HTR-8/SVneo (cell line): ENCODE data around the gene TMEM95.
A peak's percentile ranks its signal among the peaks of the same experiment; 100 is the strongest.

ENCODE experiments used
- DNase-seq: peaks from one replicate; pipeline ENCODE4 v3.0.0; 2011; ENCODE audit warnings: low spot score, mixed read lengths; ENCODE audit not compliant: insufficient read length
- FAIRE-seq: peaks from 2 replicates; lab custom pipeline; 2011; peaks lifted over from hg19 to GRCh38; lab: Jason Lieb, UNC

TMEM95 gene, protein sequence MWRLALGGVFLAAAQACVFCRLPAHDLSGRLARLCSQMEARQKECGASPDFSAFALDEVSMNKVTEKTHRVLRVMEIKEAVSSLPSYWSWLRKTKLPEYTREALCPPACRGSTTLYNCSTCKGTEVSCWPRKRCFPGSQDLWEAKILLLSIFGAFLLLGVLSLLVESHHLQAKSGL

GRCh38 chr17:7355053-7355452 lies at the start of gene TMEM95:
TMEM95 (plus strand) TSS chr17:7355156; CDS start chr17:7355205, 49 bp downstream.
- no peak for DNase-seq
- FAIRE-seq, result no peak

DNA sequence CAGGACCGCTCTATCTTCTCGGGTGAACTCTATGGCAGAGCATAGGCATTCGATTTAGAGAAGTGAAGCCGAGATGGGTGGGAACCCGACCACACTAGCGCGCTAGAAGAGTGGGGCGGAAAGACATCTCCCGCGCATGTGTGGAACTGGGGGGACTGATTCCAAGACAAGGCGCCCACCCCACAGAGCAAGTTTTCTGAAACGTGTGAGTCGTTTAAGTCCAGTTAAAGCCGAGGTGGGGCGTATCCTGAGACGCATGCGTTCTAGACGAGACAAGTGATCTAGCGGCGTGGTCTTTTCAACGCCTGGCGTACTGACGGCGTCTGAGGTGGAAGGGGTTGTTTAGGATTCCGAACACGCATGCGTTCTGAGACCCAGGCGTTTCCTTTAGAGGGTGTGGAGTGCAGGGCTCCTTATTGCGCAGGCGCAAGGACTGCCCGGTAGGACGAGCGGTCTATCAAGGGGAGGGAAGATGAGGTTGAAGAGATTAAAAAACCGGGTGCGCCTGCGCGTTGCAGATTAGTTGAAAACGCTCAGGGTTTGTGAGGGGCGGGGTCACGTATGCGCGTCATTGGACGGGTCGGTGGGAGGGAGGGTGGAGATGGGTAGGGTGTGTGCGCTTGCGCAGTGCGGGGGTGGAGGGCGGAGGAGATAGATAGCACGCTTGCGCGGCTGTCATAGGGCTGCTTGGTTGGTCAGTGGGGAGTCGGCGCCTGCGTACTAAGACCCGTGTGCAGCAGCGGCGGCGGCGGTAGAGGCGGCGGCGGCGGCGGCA lies 47.9 kb upstream of the TMEM95 start, which contains the start of gene EIF5A:
TSS of gene EIF5A (plus strand) at position 718 of the 775 bp plus-strand sequence. CDS start 2,008 bp downstream, outside the sequence.
- FAIRE-seq, result peak; percentile 99
- peak; percentile 99 for DNase-seq

- FAIRE-seq (peak; percentile 36), DNase-seq (no peak)
These were observed 47.0 kb upstream of the TMEM95 start for GRCh38 chr17:7307686-7308624.

DNA sequence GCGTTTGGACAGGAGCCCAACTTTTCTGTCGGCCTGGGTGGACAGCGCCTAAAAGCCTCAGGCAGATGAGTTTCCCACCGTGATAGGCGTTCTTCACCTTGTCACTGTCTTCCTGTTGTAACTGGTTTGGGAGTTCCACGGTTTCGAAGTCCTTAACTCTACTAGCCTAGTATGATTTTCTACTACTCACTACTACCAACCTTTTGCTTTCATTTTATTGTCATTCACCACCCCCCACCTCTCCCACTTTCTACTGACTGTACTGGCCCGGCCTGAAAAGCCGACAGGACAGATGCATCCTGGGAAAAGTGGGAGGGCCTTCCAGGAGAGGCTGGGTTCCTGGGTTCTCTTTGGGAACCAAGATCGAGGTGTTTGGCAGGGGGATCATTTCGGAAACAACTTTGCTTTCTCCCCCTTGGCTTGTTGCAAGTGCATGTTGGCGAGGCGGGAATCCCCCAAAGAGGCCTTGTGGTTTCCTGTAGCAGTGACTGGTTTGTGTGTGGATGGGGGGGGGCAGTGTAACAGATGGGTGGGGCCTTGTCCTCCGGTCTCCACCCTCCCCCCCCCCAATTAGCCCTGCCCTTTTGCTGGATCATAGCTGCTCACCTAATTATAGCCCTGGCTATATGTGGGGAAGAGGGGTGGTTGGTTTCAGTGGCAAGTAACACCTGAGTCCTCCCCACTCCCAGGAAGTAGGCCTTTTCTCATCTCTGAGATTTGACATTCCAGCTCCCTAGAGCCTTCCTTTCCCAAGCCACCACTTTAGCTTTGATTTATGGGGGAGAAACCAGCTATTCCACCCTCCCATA lies 46.1 kb upstream of the TMEM95 start:
- DNase-seq, result peak; percentile 91
- FAIRE-seq, result no peak

- FAIRE-seq (no peak), DNase-seq (no peak)
These were observed 45.3 kb upstream of the TMEM95 start for GRCh38 chr17:7309628-7310027.

DNA sequence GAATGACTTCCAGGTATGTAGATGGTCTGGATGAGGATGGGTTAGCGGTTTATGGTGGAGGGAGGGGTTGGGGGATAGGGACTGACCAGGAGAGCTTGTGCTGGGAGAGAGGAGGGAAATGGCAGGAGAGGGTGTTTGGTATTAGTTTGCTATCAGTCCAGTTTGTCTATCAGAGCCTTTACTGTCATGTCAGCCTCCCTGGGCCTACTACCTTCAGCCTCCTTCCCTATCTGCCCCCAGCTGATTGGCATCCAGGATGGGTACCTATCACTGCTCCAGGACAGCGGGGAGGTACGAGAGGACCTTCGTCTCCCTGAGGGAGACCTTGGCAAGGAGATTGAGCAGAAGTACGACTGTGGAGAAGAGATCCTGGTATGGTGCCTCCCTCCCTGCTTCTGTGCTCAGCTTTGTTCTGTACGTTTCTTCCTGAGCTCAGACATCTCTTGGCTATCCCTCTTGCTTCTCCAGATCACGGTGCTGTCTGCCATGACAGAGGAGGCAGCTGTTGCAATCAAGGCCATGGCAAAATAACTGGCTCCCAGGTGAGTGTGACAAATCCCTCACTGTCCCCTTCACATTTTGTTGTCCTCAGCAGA lies 43.7 kb upstream of the TMEM95 start:
- no peak for DNase-seq
- FAIRE-seq, result no peak

DNA sequence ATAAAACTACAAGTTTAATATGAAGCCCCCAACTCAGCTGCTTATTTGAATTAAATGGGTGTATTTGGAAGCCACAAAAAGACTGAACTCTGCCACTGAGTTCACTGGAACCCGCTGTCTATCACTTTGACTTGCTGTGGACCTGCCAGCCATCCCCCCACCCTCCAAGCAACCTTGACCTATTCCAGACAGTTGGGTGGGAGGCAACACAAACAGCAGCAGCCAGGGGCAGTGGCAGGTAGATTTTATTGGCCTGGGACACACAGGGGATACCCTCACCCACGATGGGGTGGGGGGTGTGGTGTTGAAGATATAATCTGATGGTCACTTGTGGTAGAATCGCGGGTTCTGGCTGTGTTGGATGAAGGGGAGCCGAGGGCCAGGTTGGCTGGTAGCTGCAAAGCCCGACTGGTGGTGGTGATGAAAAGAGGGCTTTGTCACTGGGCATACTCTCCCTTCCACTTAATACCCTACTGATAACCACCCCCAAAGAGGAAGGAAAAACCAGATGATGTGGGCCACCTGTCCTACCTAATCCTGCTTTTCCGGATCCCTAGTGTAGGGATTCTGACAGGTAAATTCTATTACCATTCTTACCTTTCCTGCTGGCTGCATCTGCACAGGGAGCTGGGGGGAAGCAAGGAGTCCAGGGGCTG lies 42.4 kb upstream of the TMEM95 start:
- DNase-seq (no peak), FAIRE-seq (no peak)

- no peak for DNase-seq
- no peak for FAIRE-seq
These were observed 41.7 kb upstream of the TMEM95 start for GRCh38 chr17:7313088-7313889.

GRCh38 chr17:7313890-7314718 lies 40.9 kb upstream of the TMEM95 start:
- FAIRE-seq (no peak), DNase-seq (no peak)

- DNase-seq (peak; percentile 95), FAIRE-seq (peak; percentile 75)
These were observed 40.0 kb upstream of the TMEM95 start, which contains the start of gene GPS2 for GRCh38 chr17:7314719-7315569. GPS2 (minus strand) TSS chr17:7315360; CDS start chr17:7315052, 308 bp downstream.

- DNase-seq (no peak), FAIRE-seq (no peak)
These were observed 39.3 kb upstream of the TMEM95 start for GRCh38 chr17:7315570-7316235.

DNA sequence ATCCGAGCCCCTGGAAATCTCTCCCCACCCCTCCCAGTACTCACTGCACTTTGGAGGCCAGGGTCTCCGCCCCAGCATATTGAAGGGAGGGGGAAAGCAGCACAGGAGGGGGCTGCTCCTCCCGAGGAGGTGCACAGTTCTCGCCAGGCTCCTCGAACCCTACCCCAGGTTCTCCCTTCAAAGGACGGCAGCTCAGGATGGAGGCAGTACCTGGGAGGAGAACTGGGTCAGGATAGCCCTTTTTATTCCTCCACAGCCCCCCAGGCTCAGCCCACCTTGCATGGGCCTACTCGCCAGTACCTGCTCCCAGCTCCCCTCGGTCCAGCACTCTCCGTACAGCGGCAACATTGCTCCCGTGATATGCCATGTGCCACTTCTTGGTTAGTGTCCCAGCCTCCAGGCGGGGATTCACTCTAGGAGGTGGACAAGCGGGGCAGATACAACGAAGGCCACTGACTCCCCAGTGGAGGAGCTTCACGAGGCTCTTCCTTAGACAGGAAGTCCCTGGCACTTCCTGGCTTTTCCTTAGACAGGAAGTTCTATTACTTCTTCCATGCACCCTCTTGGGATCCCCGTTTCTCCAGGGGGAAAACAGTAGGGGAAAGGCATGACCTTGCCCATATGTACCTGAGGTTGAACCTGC lies 37.7 kb upstream of the TMEM95 start:
- FAIRE-seq (peak; percentile 33), DNase-seq (no peak)

- DNase-seq (no peak), FAIRE-seq (no peak)
These were observed 36.7 kb upstream of the TMEM95 start for GRCh38 chr17:7318121-7318860.

- DNase-seq (no peak), FAIRE-seq (no peak)
These were observed 33.5 kb upstream of the TMEM95 start for GRCh38 chr17:7321466-7321865.
